ENCODE data around the gene BRD4. TPM values are rescaled to one million over a fixed set of nuclear protein-coding genes. Genes with fewer than 3 reads are reported as not detected.

Gene BRD4
- total RNA-seq, 2 experiments from 2014 or later = 33.6 to 143 TPM

DNA sequence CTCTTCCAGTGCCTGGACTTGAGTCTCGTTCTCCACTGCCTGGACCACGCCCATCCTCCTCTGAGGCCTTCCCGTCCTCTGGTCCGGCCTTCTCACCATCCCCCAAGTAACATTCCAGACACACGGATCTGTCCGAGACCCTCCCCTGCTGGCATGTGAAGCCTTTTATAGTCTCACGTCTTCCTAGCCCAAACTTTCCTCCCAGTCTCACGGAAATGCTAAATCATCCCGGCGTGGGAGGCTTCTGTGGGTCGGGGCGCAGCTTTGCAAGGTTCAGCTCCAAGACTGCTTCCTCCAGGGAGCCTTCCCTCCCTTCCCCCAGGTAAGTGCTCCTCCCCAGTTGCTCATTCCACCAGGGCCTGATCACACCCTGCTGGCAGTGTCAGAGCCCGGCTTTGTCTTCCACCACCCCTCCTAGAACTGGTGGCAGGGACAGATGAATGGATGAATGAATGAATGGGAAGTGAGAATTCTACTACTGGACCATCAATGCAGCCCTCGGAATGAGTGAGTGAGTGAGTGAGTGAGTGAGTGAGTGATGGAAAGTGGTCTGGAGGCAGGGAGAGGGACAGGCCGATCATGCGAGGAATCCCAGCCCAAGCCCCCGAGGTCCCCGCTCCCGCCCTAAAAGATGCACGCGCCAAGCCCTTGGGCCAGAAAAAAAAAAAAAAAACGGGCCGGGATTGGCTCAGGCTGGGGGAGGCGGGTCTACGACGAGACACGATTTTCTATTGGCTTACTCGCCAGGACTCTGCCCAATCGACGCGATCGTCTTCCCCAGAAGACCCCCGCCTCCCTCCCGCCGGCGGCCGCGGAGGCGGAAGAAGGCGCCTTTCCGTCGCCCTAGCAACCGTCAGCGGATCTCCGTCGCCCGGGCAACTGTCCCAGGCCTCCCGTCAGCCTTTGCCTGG, 109.3 kb downstream of the BRD4 start:
- Histone ChIP-seq H3K9me2 (ENCODE audit: insufficient read depth, low read length) (no peaks in the 10 kb centered on the region), H3K27ac (ENCODE audit: low read depth, low read length, poor library complexity, severe bottlenecking) (no peak overlapping the region), H3K4me3 (ENCODE audit: low read depth, low read length, poor library complexity, severe bottlenecking) (peak overlapping the region; percentile 62), H4K20me1 (ENCODE audit: insufficient read depth, low read length) (no peaks in the 10 kb centered on the region), H2AFZ (ENCODE audit: low read length) (peak overlapping the region; percentile 88), H3K4me1 (ENCODE audit: insufficient read depth, low read length, poor library complexity, severe bottlenecking) (peaks cover 11% of the 10 kb centered on the region), H3K36me3 (ENCODE audit: insufficient read depth, low read length) (no peaks in the 10 kb centered on the region), H3K79me2 (ENCODE audit: insufficient read depth, low read depth, low read length) (no peaks in the 10 kb centered on the region), H3K4me2 (ENCODE audit: low read length) (peak overlapping the region; percentile 88), H3K9me3 (ENCODE audit: low read length) (no peaks in the 10 kb centered on the region)
- ChIA-PET CTCF (ENCODE audit: unreplicated experiment) (no interaction called here), POLR2A (no interaction called here)
- BruUV-seq (replicated peaks) = no TSS peak
- peak; percentile 95 for DNase-seq (ENCODE audit: low spot score)
- intact Hi-C loops (cut with micrococcal nuclease; ENCODE audit: unreplicated experiment) = no loop called here
- no peak for TF ChIP-seq CTCF (conservative IDR thresholded peaks at IDR 0.05; ENCODE audit: low read length)
- TF ChIP-seq EZH2phosphoT487 (IDR thresholded peaks at IDR 0.05; ENCODE audit: borderline replicate concordance, low read depth, low read length) = no peak

GRCh38 chr19:15220833-15221232, 111.5 kb downstream of the BRD4 start:
- DNase-seq (ENCODE audit: low spot score) = no peak
- ChIA-PET POLR2A (no interaction called here), CTCF (ENCODE audit: unreplicated experiment) (no interaction called here)
- Histone ChIP-seq H3K27ac (ENCODE audit: low read depth, low read length, poor library complexity, severe bottlenecking) (no peak overlapping the region), H2AFZ (ENCODE audit: low read length) (no peak overlapping the region), H3K36me3 (ENCODE audit: insufficient read depth, low read length) (no peaks in the 10 kb centered on the region), H3K9me2 (ENCODE audit: insufficient read depth, low read length) (no peaks in the 10 kb centered on the region), H3K4me1 (ENCODE audit: insufficient read depth, low read length, poor library complexity, severe bottlenecking) (peaks cover 11% of the 10 kb centered on the region), H4K20me1 (ENCODE audit: insufficient read depth, low read length) (no peaks in the 10 kb centered on the region), H3K9me3 (ENCODE audit: low read length) (no peaks in the 10 kb centered on the region), H3K4me3 (ENCODE audit: low read depth, low read length, poor library complexity, severe bottlenecking) (no peak overlapping the region), H3K4me2 (ENCODE audit: low read length) (no peak overlapping the region), H3K79me2 (ENCODE audit: insufficient read depth, low read depth, low read length) (no peaks in the 10 kb centered on the region)
- BruUV-seq (replicated peaks) = no TSS peak
- TF ChIP-seq EZH2phosphoT487 (IDR thresholded peaks at IDR 0.05; ENCODE audit: borderline replicate concordance, low read depth, low read length) (no peak), CTCF (conservative IDR thresholded peaks at IDR 0.05; ENCODE audit: low read length) (no peak)
- intact Hi-C loops (cut with micrococcal nuclease; ENCODE audit: unreplicated experiment) = no loop called here

DNA sequence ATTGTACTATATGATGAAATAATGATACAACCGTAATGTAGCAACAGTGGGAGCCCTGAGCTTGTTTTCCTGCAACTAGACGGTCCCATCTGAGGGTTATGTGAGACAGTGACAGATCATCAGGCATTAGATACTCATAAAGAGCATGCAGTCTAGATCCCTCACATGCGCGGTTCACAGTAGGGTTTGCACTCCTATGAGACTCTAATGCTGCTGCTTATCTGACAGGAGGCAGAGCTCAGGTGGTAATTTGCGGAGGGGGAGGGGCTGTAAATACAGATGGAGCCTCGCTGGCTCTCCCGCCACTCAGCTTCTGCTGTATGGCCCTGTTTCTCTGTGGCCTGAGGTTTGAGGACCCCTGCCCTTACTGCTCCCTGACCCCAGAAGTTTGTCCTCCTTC, 113.8 kb downstream of the BRD4 start:
- H3K9me2 ChIP-seq (ENCODE audit: insufficient read depth, low read length) = no peaks in the 10 kb centered on the region
- no peaks in the 10 kb centered on the region for H3K36me3 ChIP-seq (ENCODE audit: insufficient read depth, low read length)
- H3K9me3 ChIP-seq (ENCODE audit: low read length) = no peaks in the 10 kb centered on the region
- CTCF ChIA-PET (ENCODE audit: unreplicated experiment) = no interaction called here
- no TSS peak for BruUV-seq (replicated peaks)
- H2AFZ ChIP-seq (ENCODE audit: low read length) = no peak overlapping the region
- no peak overlapping the region for H3K27ac ChIP-seq (ENCODE audit: low read depth, low read length, poor library complexity, severe bottlenecking)
- H4K20me1 ChIP-seq (ENCODE audit: insufficient read depth, low read length) = no peaks in the 10 kb centered on the region
- H3K79me2 ChIP-seq (ENCODE audit: insufficient read depth, low read depth, low read length) = no peaks in the 10 kb centered on the region
- peaks cover 7% of the 10 kb centered on the region for H3K4me1 ChIP-seq (ENCODE audit: insufficient read depth, low read length, poor library complexity, severe bottlenecking)
- DNase-seq (ENCODE audit: low spot score) = no peak
- intact Hi-C loops (cut with micrococcal nuclease; ENCODE audit: unreplicated experiment) = no loop called here
- H3K4me2 ChIP-seq (ENCODE audit: low read length) = no peak overlapping the region
- no peak for TF ChIP-seq EZH2phosphoT487 (IDR thresholded peaks at IDR 0.05; ENCODE audit: borderline replicate concordance, low read depth, low read length)
- TF ChIP-seq CTCF (conservative IDR thresholded peaks at IDR 0.05; ENCODE audit: low read length) = no peak
- H3K4me3 ChIP-seq (ENCODE audit: low read depth, low read length, poor library complexity, severe bottlenecking) = no peak overlapping the region
- POLR2A ChIA-PET = no interaction called here

All from OCI-LY7 (cell line).